HepG2 (cell line): ENCODE measurements around the gene FAM81A. TPM values are rescaled to one million over a fixed set of nuclear protein-coding genes. Genes with fewer than 3 reads are reported as not detected.
A peak's percentile ranks its signal among the peaks of the same experiment; 100 is the strongest.

Source experiments
- AHR ChIP-seq: IDR thresholded peaks from 2 replicates; pipeline ENCODE4 v1.6.1; 2018; ENCODE audit warnings: missing genetic modification reagents, missing compliant biosample characterization
- CHCHD3 ChIP-seq: sonication (generic); formaldehyde crosslinking; IDR thresholded peaks from 2 replicates; pipeline ENCODE4 v1.8.0; 2022; ENCODE audit warnings: mild to moderate bottlenecking, missing genetic modification reagents, moderate library complexity
- DNMT3B ChIP-seq: conservative IDR thresholded peaks from 2 replicates; pipeline ENCODE4 v1.6.1; 2016; ENCODE audit warnings: missing biosample characterization, control low read depth
- FOXC1 ChIP-seq: sonication (generic); formaldehyde crosslinking; IDR thresholded peaks from 2 replicates; pipeline ENCODE4 v1.8.0; 2022; ENCODE audit warnings: mild to moderate bottlenecking, missing genetic modification reagents, borderline replicate concordance
- GZF1 ChIP-seq: sonication (generic); formaldehyde crosslinking; IDR thresholded peaks from 2 replicates; pipeline ENCODE4 v1.5.1; 2020; ENCODE audit warnings: mild to moderate bottlenecking, missing genetic modification reagents
- MATR3 ChIP-seq: sonication (generic); formaldehyde crosslinking; IDR thresholded peaks from 2 replicates; pipeline ENCODE4 v1.4.0; 2020; ENCODE audit warnings: missing genetic modification reagents
- MLLT10 ChIP-seq: sonication (generic); formaldehyde crosslinking; IDR thresholded peaks from 2 replicates; pipeline ENCODE4 v1.4.0; 2020; ENCODE audit warnings: missing genetic modification reagents
- RXRA ChIP-seq: sonication (generic); formaldehyde crosslinking; IDR thresholded peaks from 2 replicates; pipeline ENCODE4 v1.5.1; 2020; ENCODE audit warnings: missing genetic modification reagents
- SKI ChIP-seq: fragments of 450-650 bp; IDR thresholded peaks from one replicate; pipeline ENCODE4 v1.6.1; 2018; ENCODE audit warnings: mild to moderate bottlenecking; ENCODE audit not compliant: partially characterized antibody
- SRY ChIP-seq: sonication (generic); formaldehyde crosslinking; IDR thresholded peaks from 2 replicates; pipeline ENCODE4 v1.8.0; 2022; ENCODE audit warnings: mild to moderate bottlenecking, missing genetic modification reagents
- YEATS4 ChIP-seq: sonication (generic); formaldehyde crosslinking; IDR thresholded peaks from 2 replicates; pipeline ENCODE4 v1.4.0; 2020; ENCODE audit warnings: missing genetic modification reagents, borderline replicate concordance
- ZC3H13 ChIP-seq: sonication (generic); formaldehyde crosslinking; IDR thresholded peaks from 2 replicates; pipeline ENCODE4 v1.8.1; 2023; ENCODE audit warnings: mild to moderate bottlenecking, missing genetic modification reagents, moderate library complexity
- ZHX2 ChIP-seq, 2 experiments: sonication (generic) in 1 of 2; formaldehyde crosslinking in 1 of 2; IDR thresholded peaks; 2 replicates each; pipeline versions ENCODE4 v1.6.1 to v1.9.0; 2014 to 2022; ENCODE audit warnings: antibody characterized with exemption in 1 of 2, borderline replicate concordance in 1 of 2, inconsistent platforms in 1 of 2, low read depth in 1 of 2, missing genetic modification reagents in 1 of 2
- ZNF160 ChIP-seq: sonication (generic); formaldehyde crosslinking; IDR thresholded peaks from 2 replicates; pipeline ENCODE4 v1.8.0; 2022; ENCODE audit warnings: mild to moderate bottlenecking, inconsistent platforms, missing genetic modification reagents
- ZNF17 ChIP-seq: sonication (generic); formaldehyde crosslinking; IDR thresholded peaks from 2 replicates; pipeline ENCODE4 v1.5.0; 2020; ENCODE audit warnings: mild to moderate bottlenecking, missing genetic modification reagents
- ZNF317 ChIP-seq: sonication (generic); formaldehyde crosslinking; IDR thresholded peaks from 2 replicates; pipeline ENCODE4 v1.5.0; 2020; ENCODE audit warnings: mild to moderate bottlenecking, missing genetic modification reagents
- ZNF550 ChIP-seq: sonication (generic); formaldehyde crosslinking; IDR thresholded peaks from 2 replicates; pipeline ENCODE4 v1.4.0; 2020; ENCODE audit warnings: mild to moderate bottlenecking, missing genetic modification reagents, borderline replicate concordance
- ZNF572 ChIP-seq: sonication (generic); formaldehyde crosslinking; IDR thresholded peaks from 2 replicates; pipeline ENCODE4 v1.5.1; 2020; ENCODE audit warnings: mild to moderate bottlenecking, missing genetic modification reagents
- polyA plus RNA-seq, 8 experiments: library from polyadenylated mRNA; depleted of rRNA in 3 of 8; stranded (reverse) in 7 of 8; unstranded in 1 of 8; fragments of >200 nt; fragmentation: Illumina TruSeq in 4 of 8; extraction: Trizol in 4 of 8; gene quantifications; 2 replicates each; pipeline versions ENCODE4 v1.2.1 to v1.2.3, GENCODE V29; 2011 to 2016; ENCODE audit warnings: low read depth in 4 of 8, missing spikeins in 1 of 8, mixed read lengths in 1 of 8; ENCODE audit not compliant: insufficient read depth in 1 of 8
- total RNA-seq, 5 experiments: library from RNA; depleted of rRNA; stranded (reverse); fragments of >200 nt; fragmentation: Illumina TruSeq; extraction: Trizol; gene quantifications; 2 replicates each; pipeline ENCODE4 v1.2.3, GENCODE V29; 2016; ENCODE audit warnings: low read depth in 1 of 5
- TF ChIP-seq, protein P1 (sequence below): sonication (generic); formaldehyde crosslinking; conservative IDR thresholded peaks from 2 replicates; pipeline ENCODE4 v1.8.0; 2022; ENCODE audit warnings: missing genetic modification reagents

Gene FAM81A
- total and polyA plus RNA-seq, 2 of the 13 experiments (the other 11 are each of a cell fraction or from before 2014, with no cell fraction given), result 0.09 TPM; not detected in 1

DNA sequence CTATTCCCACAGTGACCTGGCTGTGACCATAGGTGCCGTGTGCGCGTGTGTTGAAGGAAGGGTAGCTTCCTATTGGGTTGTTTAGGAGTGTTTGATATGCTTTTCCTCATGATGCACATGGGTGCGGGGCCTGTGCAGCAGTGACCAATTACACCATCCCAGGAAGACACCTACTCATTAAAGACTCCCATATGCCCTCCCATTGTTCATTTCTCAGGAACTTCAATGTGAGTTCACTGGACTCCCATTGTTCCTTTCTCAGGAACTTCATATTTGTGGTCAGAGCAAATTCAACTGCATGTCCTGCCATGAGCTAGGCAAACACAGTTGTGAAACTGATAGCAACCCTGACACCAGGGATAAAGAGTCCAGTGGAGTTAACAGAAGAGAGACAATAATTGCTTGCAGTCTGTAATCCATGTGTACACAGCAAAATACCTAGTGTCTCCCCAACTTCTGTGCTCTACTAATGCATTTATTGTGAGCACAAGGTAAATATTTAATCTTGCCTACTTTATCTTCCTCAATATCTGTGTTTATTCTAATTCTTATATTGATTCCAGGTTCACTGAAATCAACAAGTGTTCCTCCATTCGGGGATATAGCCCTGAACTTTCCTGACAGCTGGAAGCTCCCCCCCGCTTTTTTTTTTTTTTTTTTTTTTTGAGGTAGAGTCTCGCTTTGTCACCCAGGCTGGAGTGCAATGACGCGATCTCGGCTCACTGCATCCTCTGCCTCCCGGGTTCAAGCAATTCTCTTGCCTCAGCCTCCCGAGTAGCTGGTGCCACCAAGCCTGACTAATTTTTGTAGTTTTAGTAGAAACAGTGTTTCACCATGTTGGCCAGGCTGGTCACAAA is 116.1 kb downstream of the FAM81A start (continued):
- TF ChIP-seq ZHX2 (IDR thresholded peaks at IDR 0.05; ENCODE audit: low read depth) (no peak), ZHX2 (CRISPR knock-in tag; IDR thresholded peaks at IDR 0.05; ENCODE audit: borderline replicate concordance) (no peak), ZNF317 (CRISPR knock-in tag) (peak; percentile 59), DNMT3B (CRISPR knock-in tag) (no peak), GZF1 (CRISPR knock-in tag) (no peak), MATR3 (CRISPR knock-in tag) (no peak), SRY (no peak), ZNF160 (CRISPR knock-in tag) (no peak), RXRA (peak; percentile 76; the same call in 1 of the 2 replicates), FOXC1 (CRISPR knock-in tag) (no peak; the same call in 1 of the 2 replicates), AHR (CRISPR knock-in tag) (no peak), CHCHD3 (CRISPR knock-in tag) (no peak), MLLT10 (CRISPR knock-in tag) (no peak), ZNF17 (CRISPR knock-in tag) (no peak), SKI (peak; percentile 96), YEATS4 (CRISPR knock-in tag) (peak; percentile 41; the same call in 1 of the 2 replicates), ZNF572 (CRISPR knock-in tag) (no peak), ZC3H13 (CRISPR knock-in tag) (no peak), ZNF550 (CRISPR knock-in tag) (no peak)
- TF ChIP-seq, protein P1, sequence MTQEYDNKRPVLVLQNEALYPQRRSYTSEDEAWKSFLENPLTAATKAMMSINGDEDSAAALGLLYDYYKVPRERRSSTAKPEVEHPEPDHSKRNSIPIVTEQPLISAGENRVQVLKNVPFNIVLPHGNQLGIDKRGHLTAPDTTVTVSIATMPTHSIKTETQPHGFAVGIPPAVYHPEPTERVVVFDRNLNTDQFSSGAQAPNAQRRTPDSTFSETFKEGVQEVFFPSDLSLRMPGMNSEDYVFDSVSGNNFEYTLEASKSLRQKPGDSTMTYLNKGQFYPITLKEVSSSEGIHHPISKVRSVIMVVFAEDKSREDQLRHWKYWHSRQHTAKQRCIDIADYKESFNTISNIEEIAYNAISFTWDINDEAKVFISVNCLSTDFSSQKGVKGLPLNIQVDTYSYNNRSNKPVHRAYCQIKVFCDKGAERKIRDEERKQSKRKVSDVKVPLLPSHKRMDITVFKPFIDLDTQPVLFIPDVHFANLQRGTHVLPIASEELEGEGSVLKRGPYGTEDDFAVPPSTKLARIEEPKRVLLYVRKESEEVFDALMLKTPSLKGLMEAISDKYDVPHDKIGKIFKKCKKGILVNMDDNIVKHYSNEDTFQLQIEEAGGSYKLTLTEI (CRISPR knock-in tag), result no peak
